K562 (cell line): ENCODE data around the gene ALG14. TPM values are rescaled to one million over a fixed set of nuclear protein-coding genes. Genes with fewer than 3 reads are reported as not detected.

Experiments used
- ASH1L ChIP-seq: fragments of 450-650 bp; IDR thresholded peaks from 2 replicates; pipeline ENCODE4 v1.6.1; 2018; ENCODE audit warnings: borderline replicate concordance, mild to moderate bottlenecking, low read depth; ENCODE audit not compliant: partially characterized antibody
- DACH1 ChIP-seq: fragments of 450-650 bp; IDR thresholded peaks from 2 replicates; pipeline ENCODE4 v1.6.1; 2018; ENCODE audit not compliant: partially characterized antibody
- GATAD2A ChIP-seq: fragments of 450-650 bp; IDR thresholded peaks from 2 replicates; pipeline ENCODE4 v1.6.1; 2017
- NR2C2 ChIP-seq, 2 experiments: fragments of 200-800 bp in 1 of 2; sonication (Bioruptor generic) in 1 of 2; sonication (generic) in 1 of 2; formaldehyde crosslinking in 1 of 2; IDR thresholded peaks; 2 replicates each; pipeline versions ENCODE4 v1.6.1 to v1.8.0; 2016 to 2022; ENCODE audit warnings: mild to moderate bottlenecking in 1 of 2, missing compliant biosample characterization in 1 of 2, missing genetic modification characterization in 1 of 2, missing genetic modification reagents in 1 of 2
- SLC30A9 ChIP-seq: fragments of 250-450 bp; sonication (Bioruptor Pico); IDR thresholded peaks from 2 replicates; pipeline ENCODE4 v1.8.0; 2022; ENCODE audit warnings: mild to moderate bottlenecking, moderate library complexity
- ZNF121 ChIP-seq: sonication (generic); formaldehyde crosslinking; conservative IDR thresholded peaks from 2 replicates; pipeline ENCODE4 v1.8.0; 2022; ENCODE audit warnings: missing genetic modification reagents
- ZNF639 ChIP-seq, 2 experiments: fragments of 200-800 bp in 1 of 2; sonication (Bioruptor generic) in 1 of 2; sonication (generic) in 1 of 2; formaldehyde crosslinking in 1 of 2; IDR thresholded peaks in 1 of 2; conservative IDR thresholded peaks in 1 of 2; 2 replicates each; pipeline versions ENCODE4 v1.5.0 to v1.6.1; 2016 to 2020; ENCODE audit warnings: missing compliant biosample characterization in 1 of 2, missing genetic modification characterization in 1 of 2, missing genetic modification reagents in 1 of 2
- polyA plus RNA-seq, 8 experiments: library from polyadenylated mRNA; depleted of rRNA in 4 of 8; stranded (reverse) in 5 of 8; unstranded in 3 of 8; fragments of >200 nt; fragmentation: Nextera tagmentation in 2 of 8; fragmentation: Illumina TruSeq in 1 of 8; extraction: Ambion mirVana in 2 of 8; extraction: Trizol in 1 of 8; gene quantifications; 2 replicates each; pipeline versions ENCODE4 v1.2.1 to v1.2.3, GENCODE V29; 2011 to 2014; ENCODE audit warnings: inconsistent platforms in 1 of 8, missing spikeins in 1 of 8
- total RNA-seq, 7 experiments: library from RNA; depleted of rRNA in 6 of 7; stranded (reverse); fragments of >200 nt in 6 of 7; fragmentation: Illumina TruSeq in 2 of 7; extraction: Trizol in 2 of 7; gene quantifications; 2 replicates each; pipeline versions ENCODE4 v1.2.1 to v1.2.3, GENCODE V29; 2011 to 2021; ENCODE audit warnings: low replicate concordance in 1 of 7

ALG14 gene
- total and polyA plus RNA-seq, 9 of the 15 experiments (the other 6 are each of a cell fraction or from before 2014, with no cell fraction given) = 2.8 to 16.2 (median 4.9) TPM

- TF ChIP-seq ASH1L (no peak), GATAD2A (no peak), ZNF639 (CRISPR knock-in tag; conservative IDR thresholded peaks at IDR 0.05 in 1 of 2, IDR thresholded peaks at IDR 0.05 in 1 of 2) (no peak), SLC30A9 (CRISPR knock-in tag) (no peak), ZNF121 (no peak), DACH1 (no peak), NR2C2 (CRISPR knock-in tag; IDR thresholded peaks at IDR 0.05) (no peak), NR2C2 (tag; IDR thresholded peaks at IDR 0.05) (no peak)
Measured at GRCh38 chr1:94955767-94956632, 116.8 kb downstream of the ALG14 start (continued).
